NK-92 (cell line): Measurements from ENCODE around the gene THAP4.

ENCODE experiments used
- DNase-seq: peaks from one replicate; lab custom pipeline; 2025; ENCODE audit not compliant: unreplicated experiment; lab: John Stamatoyannopoulos, UW

The THAP4 gene

GRCh38 chr2:241639385-241639784, 2.4 kb upstream of the THAP4 start:
- DNase-seq, result no peak

- no peak for DNase-seq
Measured at GRCh38 chr2:241638940-241639339, 2.0 kb upstream of the THAP4 start.

- DNase-seq, result no peak
Measured at GRCh38 chr2:241637795-241638660, 1.1 kb upstream of the THAP4 start.

GRCh38 chr2:241636182-241637017, 558 bp downstream of the THAP4 start:
- no peak for DNase-seq

GRCh38 chr2:241635756-241636155, 1.2 kb downstream of the THAP4 start:
- no peak for DNase-seq

GRCh38 chr2:241633561-241633960, 3.4 kb downstream of the THAP4 start:
- no peak for DNase-seq

- no peak for DNase-seq
Measured at GRCh38 chr2:241632478-241633325, 4.3 kb downstream of the THAP4 start.

GRCh38 chr2:241629762-241630435, 7.1 kb downstream of the THAP4 start:
- no peak for DNase-seq

GRCh38 chr2:241627675-241628074, 9.3 kb downstream of the THAP4 start:
- DNase-seq, result no peak

- DNase-seq, result no peak
Measured at GRCh38 chr2:241620419-241620769, 16.6 kb downstream of the THAP4 start.

GRCh38 chr2:241619597-241620418, 17.1 kb downstream of the THAP4 start:
- DNase-seq, result no peak

- DNase-seq, result no peak
Measured at GRCh38 chr2:241618829-241619228, 18.1 kb downstream of the THAP4 start.

GRCh38 chr2:241618296-241618805, 18.6 kb downstream of the THAP4 start:
- no peak for DNase-seq

- no peak for DNase-seq
Measured at GRCh38 chr2:241617431-241618154, 19.4 kb downstream of the THAP4 start.

- DNase-seq, result no peak
Measured at GRCh38 chr2:241616168-241617125, 20.5 kb downstream of the THAP4 start.

GRCh38 chr2:241615522-241616052, 21.4 kb downstream of the THAP4 start:
- no peak for DNase-seq

- DNase-seq, result no peak
Measured at GRCh38 chr2:241615041-241615440, 21.9 kb downstream of the THAP4 start.
